ENCODE data around the gene FAM200C.
A peak's percentile ranks its signal among the peaks of the same experiment; 100 is the strongest.
"Not testable (repeated sequence)": the region's sequence is repeated elsewhere in the genome, so short reads cannot be mapped to it uniquely, and the experiment has no call there.

Gene FAM200C

GRCh38 chr5:160399402-160400353 lies at the start of gene FAM200C:
FAM200C (minus strand) TSS chr5:160400054; CDS start chr5:160395490, 4,564 bp downstream.
- peak; percentile 98 for DNase-seq (ENCODE audit: low spot score)

- no peak for DNase-seq (ENCODE audit: low spot score)
These were observed 49.6 kb upstream of the FAM200C start for GRCh38 chr5:160449458-160449857.

- DNase-seq (ENCODE audit: low spot score), result no peak
These were observed 49.0 kb upstream of the FAM200C start for GRCh38 chr5:160448886-160449285.

DNA sequence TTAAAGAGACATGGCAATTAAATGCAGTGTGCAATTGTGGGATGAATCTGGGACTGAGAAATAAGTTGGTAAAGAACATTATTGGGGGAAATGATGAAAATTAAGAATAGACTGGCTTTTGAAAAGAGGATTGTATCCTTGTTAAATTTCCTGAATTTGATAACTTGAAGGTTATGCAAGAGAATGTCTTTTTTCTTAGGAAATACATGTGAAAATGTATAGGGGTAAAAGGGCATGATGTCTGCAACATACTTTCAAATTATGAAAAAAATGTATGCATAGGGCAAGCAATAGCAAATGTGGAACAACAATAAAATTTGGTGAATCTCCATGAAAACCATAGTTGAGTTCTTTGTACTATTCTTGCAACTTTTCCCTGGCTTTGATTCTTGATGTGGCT lies 45.9 kb upstream of the FAM200C start:
- no peak for DNase-seq (ENCODE audit: low spot score)

DNA sequence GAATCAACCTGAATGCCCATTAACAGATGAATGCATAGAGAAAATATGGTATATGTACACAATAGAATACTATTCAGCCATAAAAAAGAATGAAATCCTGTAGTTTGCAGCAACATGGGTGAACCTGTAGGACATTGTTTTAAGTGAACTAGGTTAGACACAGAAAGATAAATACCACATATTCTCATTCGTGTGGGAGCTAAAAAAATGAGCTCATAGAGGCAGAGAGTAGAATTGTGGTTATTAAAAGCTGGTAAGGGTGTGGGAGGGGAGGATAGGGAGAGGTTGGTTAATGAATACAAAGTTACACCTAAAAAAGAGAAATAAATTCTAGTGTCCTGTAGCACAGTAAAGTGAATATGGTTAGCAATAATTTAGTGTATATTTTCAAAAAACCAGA lies 45.3 kb upstream of the FAM200C start:
- no peak for DNase-seq (ENCODE audit: low spot score)

GRCh38 chr5:160444407-160444806 lies 44.6 kb upstream of the FAM200C start:
- no peak for DNase-seq (ENCODE audit: low spot score)

GRCh38 chr5:160442824-160443431 lies 43.1 kb upstream of the FAM200C start:
- DNase-seq (ENCODE audit: low spot score), result no peak

DNA sequence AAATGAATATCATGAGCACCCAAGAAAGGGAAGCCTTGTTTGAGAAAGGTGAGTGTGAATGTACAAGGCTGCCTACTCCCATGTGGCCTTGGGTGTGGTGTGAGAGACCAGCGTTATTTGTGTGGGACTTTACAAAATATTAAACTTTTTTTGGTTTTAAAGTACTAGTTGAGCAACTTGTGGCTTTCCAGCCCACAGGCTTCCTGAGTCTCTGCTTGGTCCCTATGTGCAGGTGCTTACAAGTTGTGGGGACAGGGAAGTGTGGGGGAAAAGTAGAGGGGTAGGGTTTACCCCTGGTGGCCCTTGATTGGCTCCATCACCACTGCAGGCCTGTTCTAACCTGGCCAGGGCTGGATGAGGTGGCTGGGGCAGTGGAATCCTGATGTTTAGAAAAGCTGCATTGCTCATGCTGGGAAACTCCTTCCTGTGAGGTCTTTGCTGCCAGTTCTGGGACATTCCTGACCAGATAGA lies 41.5 kb upstream of the FAM200C start:
- DNase-seq (ENCODE audit: low spot score), result peak; percentile 26

- peak; percentile 82 for DNase-seq (ENCODE audit: low spot score)
These were observed 39.3 kb upstream of the FAM200C start for GRCh38 chr5:160439205-160439600.

DNA sequence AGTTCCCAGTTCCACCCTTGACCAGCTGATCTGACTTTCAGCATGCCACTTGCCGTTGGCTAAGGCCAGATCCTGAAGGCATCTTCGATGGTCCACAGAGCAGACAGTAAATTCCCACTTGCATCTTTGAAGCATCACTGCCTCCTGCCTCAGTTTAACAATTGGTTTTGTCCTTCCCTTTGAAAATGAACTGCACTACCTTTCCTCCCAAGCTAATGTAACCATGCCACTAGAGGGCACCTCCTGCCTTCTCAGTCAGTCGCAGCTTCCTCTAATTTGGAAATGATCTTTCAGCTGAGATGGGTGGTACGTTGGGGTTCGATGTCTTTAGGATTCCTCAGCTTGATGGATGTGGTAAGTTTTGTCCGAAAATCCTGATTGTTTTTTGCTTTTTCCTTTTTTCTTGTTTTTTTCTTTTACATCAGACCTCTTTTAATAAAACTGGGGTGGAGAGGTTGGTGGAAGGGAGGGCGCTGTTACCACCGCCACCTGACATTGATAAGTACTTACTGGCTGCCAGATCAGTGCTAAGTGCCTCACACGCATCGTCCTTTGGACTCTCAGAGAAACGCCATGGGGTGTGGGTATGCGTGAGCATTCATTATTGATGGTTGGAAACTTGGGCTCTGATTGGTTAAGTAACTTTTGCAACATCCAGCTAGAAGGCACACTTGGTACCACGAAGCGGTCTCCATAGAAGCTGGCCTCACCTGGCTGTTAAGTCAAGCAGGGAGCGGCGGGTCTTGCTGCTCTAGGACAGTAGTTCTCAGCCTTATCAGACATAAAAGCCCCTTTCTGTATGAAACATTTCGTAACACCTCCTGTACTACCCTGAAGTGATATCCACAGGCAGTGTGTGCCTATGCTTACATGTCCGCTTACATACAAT lies 38.7 kb upstream of the FAM200C start:
- peak; percentile 58 for DNase-seq (ENCODE audit: low spot score)

- DNase-seq (ENCODE audit: low spot score), result no peak
These were observed 37.4 kb upstream of the FAM200C start for GRCh38 chr5:160437271-160437670.

DNA sequence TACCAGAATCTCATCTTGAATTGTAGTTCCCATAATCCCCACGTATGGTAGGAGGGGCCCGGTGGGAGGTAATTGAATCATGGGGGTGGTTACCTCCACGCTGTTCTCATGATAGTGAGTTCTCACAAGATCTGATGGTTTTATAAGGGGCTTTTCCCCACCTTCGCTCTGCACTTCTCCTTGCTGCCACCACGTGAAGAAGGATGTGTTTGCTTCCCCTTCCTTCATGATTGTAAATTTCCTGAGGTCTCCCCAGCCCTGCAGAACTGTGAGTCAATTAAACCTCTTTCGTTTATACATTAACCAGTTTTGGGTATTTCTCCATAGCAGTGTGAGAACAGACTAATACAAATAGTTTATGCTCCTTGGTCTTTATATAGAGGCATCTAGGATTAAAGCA lies 36.8 kb upstream of the FAM200C start:
- not testable (repeated sequence) for DNase-seq (ENCODE audit: low spot score)

DNA sequence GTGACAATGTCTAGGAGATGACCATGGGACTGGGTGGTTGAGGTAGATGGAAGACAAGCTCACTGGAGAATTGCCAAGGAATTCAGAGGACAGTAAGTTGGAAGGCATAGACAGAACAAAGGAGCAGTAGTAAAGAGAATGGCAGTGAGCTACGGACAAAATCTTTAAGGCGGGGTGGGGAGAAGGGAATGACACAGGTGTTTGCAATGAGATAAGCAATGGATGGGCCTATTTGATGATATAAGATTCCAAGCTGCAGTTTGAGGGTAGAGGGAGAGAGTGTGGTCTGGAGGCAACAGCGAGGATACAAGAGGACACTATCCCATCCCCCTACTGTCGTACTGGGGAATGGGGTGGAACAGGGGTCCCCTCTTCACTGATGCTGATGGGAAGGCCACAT lies 36.2 kb upstream of the FAM200C start:
- no peak for DNase-seq (ENCODE audit: low spot score)

GRCh38 chr5:160435532-160435931 lies 35.7 kb upstream of the FAM200C start:
- no peak for DNase-seq (ENCODE audit: low spot score)

DNA sequence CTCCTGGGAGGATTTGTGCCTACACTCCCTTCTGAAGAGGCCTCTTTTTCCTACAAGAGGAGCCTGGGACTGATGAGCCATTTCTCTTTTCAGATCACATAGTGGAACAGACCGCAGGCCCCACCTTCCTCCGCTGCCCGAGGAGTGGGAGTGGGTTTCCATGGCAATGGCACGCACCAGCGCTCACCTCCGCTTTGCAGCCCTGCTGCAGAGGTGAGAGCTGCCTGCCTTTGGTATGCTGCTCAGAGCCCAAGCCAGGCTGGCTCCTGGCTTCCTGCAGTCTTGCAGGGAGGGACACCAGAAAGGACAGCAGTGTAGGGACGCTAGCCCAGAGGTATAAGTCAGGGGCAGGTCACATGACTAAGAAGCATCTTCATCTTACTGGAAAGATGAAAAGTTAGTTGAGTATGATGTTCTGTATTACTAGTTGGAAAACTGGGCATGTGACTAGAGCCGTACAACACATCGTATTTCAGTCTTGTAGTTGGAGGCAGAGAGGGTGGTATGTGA lies 34.2 kb upstream of the FAM200C start:
- DNase-seq (ENCODE audit: low spot score), result no peak

- DNase-seq (ENCODE audit: low spot score), result no peak
These were observed 32.9 kb upstream of the FAM200C start for GRCh38 chr5:160432787-160433186.

DNA sequence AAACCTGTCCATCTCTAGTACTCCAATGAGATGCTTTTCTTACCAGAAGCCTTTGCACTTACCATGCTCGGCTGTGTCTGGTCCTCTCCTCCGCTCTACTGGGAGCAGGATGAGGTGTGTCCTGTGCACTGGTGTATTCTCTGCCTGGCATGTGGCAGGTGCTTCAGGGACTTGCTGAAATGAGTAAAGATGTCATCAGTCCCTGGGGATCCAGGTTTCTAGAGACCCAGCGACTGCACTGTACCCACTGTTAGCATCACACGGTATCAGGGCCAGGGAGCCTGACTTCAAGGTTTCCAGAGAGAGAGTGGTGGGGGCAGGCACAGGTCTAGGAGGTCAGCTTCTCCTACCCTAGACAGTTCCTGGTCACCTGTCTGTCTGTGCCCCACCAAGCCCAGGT lies 32.3 kb upstream of the FAM200C start:
- DNase-seq (ENCODE audit: low spot score), result no peak

DNA sequence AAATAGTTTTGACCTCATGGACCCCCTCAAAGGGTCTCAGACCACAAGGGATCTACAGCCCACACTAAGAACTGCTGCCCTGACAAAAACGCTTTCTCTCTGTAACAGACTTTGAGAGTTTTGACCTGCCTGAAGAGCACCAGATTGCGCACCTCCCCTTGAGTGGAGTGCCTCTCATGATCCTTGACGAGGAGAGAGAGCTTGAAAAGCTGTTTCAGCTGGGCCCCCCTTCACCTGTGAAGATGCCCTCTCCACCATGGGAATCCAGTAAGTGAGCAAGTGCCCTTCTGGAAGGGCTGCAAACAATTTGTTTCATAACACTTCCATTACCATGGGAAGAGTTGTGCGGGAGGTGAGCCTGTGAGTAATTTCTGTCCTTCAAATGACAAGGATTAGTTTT lies 27.8 kb upstream of the FAM200C start:
- DNase-seq (ENCODE audit: low spot score), result no peak

DNA sequence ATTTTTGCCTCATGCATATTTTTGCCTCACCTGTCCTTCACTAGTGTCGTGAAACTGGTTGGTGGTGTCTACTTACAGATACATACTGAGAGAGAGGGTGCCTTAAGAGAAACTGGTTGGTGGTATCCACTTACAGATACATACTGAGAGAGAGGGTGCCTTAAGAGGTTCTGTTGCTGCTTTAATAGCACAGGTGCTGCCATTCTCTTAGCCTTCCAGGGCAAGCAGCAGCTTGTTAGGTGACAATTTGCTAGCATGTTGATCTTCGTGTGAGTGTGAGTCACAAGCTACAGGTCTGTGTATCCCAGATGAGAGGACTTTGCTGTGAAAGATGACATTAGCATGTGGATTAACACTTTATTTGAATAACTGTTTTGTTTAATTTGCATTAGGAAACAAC lies 23.2 kb upstream of the FAM200C start:
- DNase-seq (ENCODE audit: low spot score), result no peak

GRCh38 chr5:160421625-160422258 lies 21.9 kb upstream of the FAM200C start, which contains the start of gene PTTG1:
PTTG1 (plus strand) TSS chr5:160421855; CDS start chr5:160422313, 458 bp downstream.
- peak; percentile 92 for DNase-seq (ENCODE audit: low spot score)

- DNase-seq (ENCODE audit: low spot score), result no peak
These were observed 20.4 kb upstream of the FAM200C start for GRCh38 chr5:160420331-160420610.

Data from AG08396 (cell line).